ENCODE results near the gene KRT83. TPM values are rescaled to one million over a fixed set of nuclear protein-coding genes. Genes with fewer than 3 reads are reported as not detected.

KRT83 gene
- total RNA-seq, 1 donor from 2014 or later = not detected

GRCh38 chr12:52298677-52299190 is 22.5 kb downstream of the KRT83 start:
- Histone ChIP-seq H3K9me3 (no peaks in the 10 kb centered on the region), H3K4me3 (no peak overlapping the region), H3K4me1 (no peaks in the 10 kb centered on the region), H3K27ac (no peak overlapping the region), H3K36me3 (no peaks in the 10 kb centered on the region), H3K27me3 (no peaks in the 10 kb centered on the region)
- DNase-seq (no peak), ATAC-seq (no peak)
- TF ChIP-seq, protein P1, sequence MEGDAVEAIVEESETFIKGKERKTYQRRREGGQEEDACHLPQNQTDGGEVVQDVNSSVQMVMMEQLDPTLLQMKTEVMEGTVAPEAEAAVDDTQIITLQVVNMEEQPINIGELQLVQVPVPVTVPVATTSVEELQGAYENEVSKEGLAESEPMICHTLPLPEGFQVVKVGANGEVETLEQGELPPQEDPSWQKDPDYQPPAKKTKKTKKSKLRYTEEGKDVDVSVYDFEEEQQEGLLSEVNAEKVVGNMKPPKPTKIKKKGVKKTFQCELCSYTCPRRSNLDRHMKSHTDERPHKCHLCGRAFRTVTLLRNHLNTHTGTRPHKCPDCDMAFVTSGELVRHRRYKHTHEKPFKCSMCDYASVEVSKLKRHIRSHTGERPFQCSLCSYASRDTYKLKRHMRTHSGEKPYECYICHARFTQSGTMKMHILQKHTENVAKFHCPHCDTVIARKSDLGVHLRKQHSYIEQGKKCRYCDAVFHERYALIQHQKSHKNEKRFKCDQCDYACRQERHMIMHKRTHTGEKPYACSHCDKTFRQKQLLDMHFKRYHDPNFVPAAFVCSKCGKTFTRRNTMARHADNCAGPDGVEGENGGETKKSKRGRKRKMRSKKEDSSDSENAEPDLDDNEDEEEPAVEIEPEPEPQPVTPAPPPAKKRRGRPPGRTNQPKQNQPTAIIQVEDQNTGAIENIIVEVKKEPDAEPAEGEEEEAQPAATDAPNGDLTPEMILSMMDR (IDR thresholded peaks at IDR 0.05) = no peak
- intact Hi-C loops (cut with DNase I) = no loop called here

DNA sequence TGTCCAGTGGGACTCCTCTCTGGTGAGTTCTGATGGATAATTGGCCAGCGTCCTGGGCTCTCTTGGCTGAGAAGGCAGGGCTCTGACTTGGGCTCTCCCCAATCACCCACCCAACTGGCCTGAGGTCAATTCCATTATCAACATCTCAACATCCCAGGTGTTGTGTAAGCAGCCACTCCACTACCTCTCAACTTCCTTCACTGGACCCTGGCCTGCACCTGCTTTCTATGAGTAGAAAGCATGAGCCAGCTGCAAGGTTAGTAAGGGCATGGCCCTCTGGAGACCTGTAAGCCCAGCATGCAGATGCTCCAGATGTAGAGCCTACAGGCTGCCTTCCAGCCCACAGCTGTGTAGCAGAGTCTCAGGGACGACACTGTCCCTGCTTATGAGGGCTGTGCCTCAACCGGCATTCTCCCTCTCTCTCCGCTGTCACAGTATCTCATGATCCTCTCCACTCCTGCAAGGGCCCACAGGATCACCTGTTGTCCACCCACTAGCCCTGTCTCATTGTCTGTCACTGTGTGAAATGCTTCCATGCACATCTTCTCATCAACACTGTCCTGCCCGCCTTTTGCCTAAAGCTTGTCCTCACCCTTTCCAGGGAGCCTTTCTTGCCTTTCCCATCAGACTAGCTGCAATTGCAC is 24.5 kb downstream of the KRT83 start:
- Histone ChIP-seq H3K4me1 (no peaks in the 10 kb centered on the region), H3K9me3 (no peaks in the 10 kb centered on the region), H3K36me3 (no peaks in the 10 kb centered on the region), H3K27me3 (peaks cover 16% of the 10 kb centered on the region), H3K27ac (no peak overlapping the region), H3K4me3 (no peak overlapping the region)
- ATAC-seq = peak; percentile 71
- TF ChIP-seq, protein P1 (IDR thresholded peaks at IDR 0.05) = no peak
- intact Hi-C loops (cut with DNase I) = no loop called here
- no peak for DNase-seq

DNA sequence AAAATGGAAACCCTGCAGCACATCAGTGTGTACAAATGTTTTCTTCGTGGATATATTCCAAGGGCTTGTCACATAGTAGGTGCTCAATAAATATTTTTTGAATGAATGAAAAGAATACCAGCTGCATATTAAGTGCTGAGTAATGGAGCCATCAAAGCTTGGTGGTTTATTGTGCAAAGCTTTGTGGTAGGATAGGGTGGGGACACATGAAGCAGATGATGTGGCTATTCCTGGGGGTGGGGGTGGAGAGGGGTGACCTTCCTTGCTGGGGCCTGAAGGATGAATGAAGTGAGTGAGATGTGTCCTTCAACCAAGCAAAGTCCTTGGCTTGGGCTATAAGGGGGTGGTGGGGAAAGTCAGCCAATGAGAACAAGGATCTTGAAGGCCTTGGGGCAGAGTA is 25.5 kb downstream of the KRT83 start:
- Histone ChIP-seq H3K4me3 (no peak overlapping the region), H3K4me1 (no peaks in the 10 kb centered on the region), H3K27ac (no peak overlapping the region), H3K36me3 (no peaks in the 10 kb centered on the region), H3K27me3 (peaks cover 19% of the 10 kb centered on the region), H3K9me3 (no peaks in the 10 kb centered on the region)
- DNase-seq (no peak), ATAC-seq (no peak)
- intact Hi-C loops (cut with DNase I) = no loop called here
- TF ChIP-seq, protein P1 (IDR thresholded peaks at IDR 0.05) = no peak

DNA sequence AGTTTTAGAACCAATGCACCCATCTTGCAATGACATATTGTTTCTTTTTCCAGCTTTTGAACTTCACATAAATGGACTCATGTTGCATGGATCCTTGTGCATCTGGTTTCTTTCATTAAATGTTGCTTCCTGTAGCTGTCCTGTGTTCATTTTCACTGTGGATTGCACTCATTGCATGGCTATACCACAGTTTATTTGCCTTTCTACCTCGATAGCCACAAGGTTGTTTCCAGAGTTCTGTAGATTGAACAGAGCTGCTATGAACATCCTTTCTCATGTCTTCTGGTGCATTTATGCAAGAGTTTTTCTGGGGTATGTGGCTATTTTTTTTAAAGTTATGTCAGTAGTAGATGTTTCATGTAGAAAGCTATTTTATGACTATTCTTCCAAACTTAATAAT is 26.4 kb downstream of the KRT83 start:
- intact Hi-C loops (cut with DNase I) = no loop called here
- Histone ChIP-seq H3K4me1 (no peaks in the 10 kb centered on the region), H3K27ac (no peak overlapping the region), H3K36me3 (no peaks in the 10 kb centered on the region), H3K9me3 (no peaks in the 10 kb centered on the region), H3K4me3 (no peak overlapping the region), H3K27me3 (peaks cover 19% of the 10 kb centered on the region)
- TF ChIP-seq, protein P1 (IDR thresholded peaks at IDR 0.05) = no peak
- ATAC-seq (no peak), DNase-seq (no peak)

DNA sequence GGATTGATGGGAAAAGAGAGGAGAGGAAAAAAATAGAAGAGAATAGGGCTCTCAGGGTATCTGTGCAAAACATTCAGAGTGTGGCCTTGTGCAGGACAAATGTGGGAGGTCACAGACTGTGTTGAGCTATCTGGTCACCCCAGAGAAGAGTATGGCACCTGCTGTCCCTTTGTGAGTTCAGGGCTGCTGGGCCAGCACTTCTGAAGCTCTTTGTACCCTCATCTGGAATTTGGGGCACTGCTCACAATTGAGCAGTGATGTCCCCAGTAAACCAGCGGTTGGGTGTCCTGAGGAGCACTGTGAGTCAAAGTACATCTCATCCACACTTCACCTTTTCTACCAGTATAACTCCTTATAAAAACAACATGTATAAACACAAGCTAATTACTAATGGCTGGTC is 27.3 kb downstream of the KRT83 start:
- Histone ChIP-seq H3K4me1 (no peaks in the 10 kb centered on the region), H3K9me3 (no peaks in the 10 kb centered on the region), H3K27ac (no peak overlapping the region), H3K36me3 (no peaks in the 10 kb centered on the region), H3K27me3 (peaks cover 19% of the 10 kb centered on the region), H3K4me3 (no peak overlapping the region)
- TF ChIP-seq, protein P1 (IDR thresholded peaks at IDR 0.05) = no peak
- ATAC-seq (no peak), DNase-seq (no peak)
- intact Hi-C loops (cut with DNase I) = no loop called here

Measured in upper lobe of right lung (tissue), 1 donor.